Upper lobe of right lung (tissue), 1 donor: Measurements from ENCODE around the gene ASPA. TPM values are rescaled to one million over a fixed set of nuclear protein-coding genes. Genes with fewer than 3 reads are reported as not detected.

Experiments
- ATAC-seq: fragments of 200-7000 bp; cut with Tn5 transposase; one replicate; pipeline ENCODE4 v1.9.1; 2020; ENCODE audit warnings: mild to moderate bottlenecking, moderate library complexity
- DNase-seq: peaks from one replicate; pipeline ENCODE4 v3.0.0-alpha.2; 2020
- H3K27ac ChIP-seq: fragments of 200-600 bp; one replicate; pipeline ENCODE4 v1.8.0; 2022
- H3K27me3 ChIP-seq: fragments of 200-600 bp; one replicate; pipeline ENCODE4 v1.8.0; 2022; ENCODE audit warnings: mild to moderate bottlenecking
- H3K36me3 ChIP-seq: fragments of 200-600 bp; one replicate; pipeline ENCODE4 v1.8.0; 2022
- H3K4me1 ChIP-seq: fragments of 200-600 bp; one replicate; pipeline ENCODE4 v1.8.0; 2022
- H3K4me3 ChIP-seq: fragments of 200-600 bp; one replicate; pipeline ENCODE4 v1.8.0; 2022; ENCODE audit warnings: mild to moderate bottlenecking
- H3K9me3 ChIP-seq: fragments of 200-600 bp; one replicate; pipeline ENCODE4 v1.8.0; 2022
- intact Hi-C: fragments of 100-400 bp; cut with DNase I; formaldehyde crosslinking; loops from one replicate; pipeline ENCODE4 v1.11.0; 2022
- total RNA-seq: library from RNA; stranded (reverse); fragmentation: NEBNext Ultra II Directional; extraction: Animal tissue kit (Norgen Biotek cat#: 25700); gene quantifications from one replicate; pipeline ENCODE4 v1.2.1, GENCODE V29; 2021
- TF ChIP-seq, protein P1 (sequence below): fragments of 200-600 bp; IDR thresholded peaks from one replicate; pipeline ENCODE4 v1.8.0; 2022; ENCODE audit warnings: antibody characterized with exemption
- donor health status: DM: no; HTN: yes; CAD: no; lungs with severe emphysema.

The ASPA gene
- total RNA-seq, 1 donor from 2014 or later: 8.2 TPM

DNA sequence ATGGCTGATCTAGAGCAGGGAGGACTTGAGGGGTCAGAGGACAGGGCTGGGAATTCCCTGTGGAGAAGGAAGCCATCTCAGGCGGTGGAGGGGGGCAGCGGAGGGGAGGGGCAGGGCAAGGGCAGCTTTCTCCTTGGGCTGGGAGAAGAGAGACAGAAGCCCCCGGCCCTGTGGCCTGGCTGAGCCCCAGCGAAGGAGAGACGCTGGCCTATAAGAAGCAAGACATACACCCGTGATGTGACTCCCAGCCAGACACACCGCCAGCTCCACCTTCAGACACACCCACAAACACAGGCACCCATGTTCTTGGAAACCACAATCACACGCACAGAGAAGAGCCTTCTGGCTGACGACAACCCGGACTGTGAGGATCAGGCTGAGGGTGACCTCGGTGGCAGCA is 71.8 kb downstream of the ASPA start:
- DNase-seq (no peak), ATAC-seq (no peak)
- H3K9me3 ChIP-seq: no peaks in the 10 kb centered on the region
- intact Hi-C loops: no loop called here
- H3K4me1 ChIP-seq: no peaks in the 10 kb centered on the region
- TF ChIP-seq, protein P1, sequence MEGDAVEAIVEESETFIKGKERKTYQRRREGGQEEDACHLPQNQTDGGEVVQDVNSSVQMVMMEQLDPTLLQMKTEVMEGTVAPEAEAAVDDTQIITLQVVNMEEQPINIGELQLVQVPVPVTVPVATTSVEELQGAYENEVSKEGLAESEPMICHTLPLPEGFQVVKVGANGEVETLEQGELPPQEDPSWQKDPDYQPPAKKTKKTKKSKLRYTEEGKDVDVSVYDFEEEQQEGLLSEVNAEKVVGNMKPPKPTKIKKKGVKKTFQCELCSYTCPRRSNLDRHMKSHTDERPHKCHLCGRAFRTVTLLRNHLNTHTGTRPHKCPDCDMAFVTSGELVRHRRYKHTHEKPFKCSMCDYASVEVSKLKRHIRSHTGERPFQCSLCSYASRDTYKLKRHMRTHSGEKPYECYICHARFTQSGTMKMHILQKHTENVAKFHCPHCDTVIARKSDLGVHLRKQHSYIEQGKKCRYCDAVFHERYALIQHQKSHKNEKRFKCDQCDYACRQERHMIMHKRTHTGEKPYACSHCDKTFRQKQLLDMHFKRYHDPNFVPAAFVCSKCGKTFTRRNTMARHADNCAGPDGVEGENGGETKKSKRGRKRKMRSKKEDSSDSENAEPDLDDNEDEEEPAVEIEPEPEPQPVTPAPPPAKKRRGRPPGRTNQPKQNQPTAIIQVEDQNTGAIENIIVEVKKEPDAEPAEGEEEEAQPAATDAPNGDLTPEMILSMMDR: no peak
- H3K27ac ChIP-seq: no peak overlapping the region
- no peaks in the 10 kb centered on the region for H3K36me3 ChIP-seq
- no peak overlapping the region for H3K4me3 ChIP-seq
- no peaks in the 10 kb centered on the region for H3K27me3 ChIP-seq

DNA sequence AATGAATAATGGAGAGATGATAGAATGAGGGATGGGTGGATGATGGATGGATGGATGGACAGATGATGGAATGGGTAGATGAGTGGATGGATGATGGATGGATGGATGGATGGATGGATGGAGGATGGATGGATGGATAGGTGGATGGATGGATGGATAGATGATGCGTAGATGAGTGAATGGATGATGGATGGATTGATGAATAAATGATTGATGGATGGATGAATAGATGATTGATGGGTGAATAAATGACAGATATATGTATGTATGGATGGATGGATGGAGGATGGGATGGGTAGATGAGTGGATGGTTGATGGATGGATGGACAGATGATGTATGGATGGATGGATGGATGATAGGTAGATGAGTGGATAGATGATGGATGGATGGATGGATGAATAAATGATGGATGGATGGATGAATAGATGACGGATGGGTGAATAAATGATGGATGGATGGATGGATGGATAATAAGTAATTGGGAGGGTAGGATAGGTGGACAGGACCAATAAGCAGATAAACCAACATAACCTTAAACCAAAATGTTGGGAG is 73.9 kb downstream of the ASPA start:
- H3K4me3 ChIP-seq: no peak overlapping the region
- no peaks in the 10 kb centered on the region for H3K9me3 ChIP-seq
- H3K27ac ChIP-seq: no peak overlapping the region
- intact Hi-C loops: no loop called here
- ATAC-seq (no peak), DNase-seq (no peak)
- peaks cover 5% of the 10 kb centered on the region for H3K27me3 ChIP-seq
- TF ChIP-seq, protein P1: no peak
- H3K36me3 ChIP-seq: no peaks in the 10 kb centered on the region
- no peaks in the 10 kb centered on the region for H3K4me1 ChIP-seq

DNA sequence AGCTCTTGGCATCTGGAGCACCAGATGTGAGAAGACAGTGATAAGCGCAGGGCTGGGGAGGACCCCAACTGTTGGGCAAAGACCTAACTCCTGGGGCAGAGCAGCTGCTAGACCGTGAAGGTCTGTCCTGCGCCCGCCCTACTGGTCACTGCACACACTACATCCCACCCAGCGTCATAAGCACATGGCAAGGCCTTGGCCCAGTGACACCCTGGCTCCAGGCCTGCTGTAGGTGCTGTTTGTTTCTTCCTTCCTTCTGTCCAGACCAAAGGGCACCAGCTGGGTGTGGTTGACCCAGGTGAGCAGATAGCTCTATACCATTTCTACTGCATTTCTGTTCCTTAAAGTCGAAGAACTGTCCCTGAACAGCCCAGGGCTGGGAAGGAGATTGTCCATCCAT is 75.4 kb downstream of the ASPA start:
- ATAC-seq (no peak), DNase-seq (no peak)
- Histone ChIP-seq H3K36me3 (no peaks in the 10 kb centered on the region), H3K27ac (no peak overlapping the region), H3K4me1 (no peaks in the 10 kb centered on the region), H3K4me3 (no peak overlapping the region), H3K9me3 (no peaks in the 10 kb centered on the region), H3K27me3 (peaks cover 14% of the 10 kb centered on the region)
- TF ChIP-seq, protein P1: no peak
- intact Hi-C loops: no loop called here

DNA sequence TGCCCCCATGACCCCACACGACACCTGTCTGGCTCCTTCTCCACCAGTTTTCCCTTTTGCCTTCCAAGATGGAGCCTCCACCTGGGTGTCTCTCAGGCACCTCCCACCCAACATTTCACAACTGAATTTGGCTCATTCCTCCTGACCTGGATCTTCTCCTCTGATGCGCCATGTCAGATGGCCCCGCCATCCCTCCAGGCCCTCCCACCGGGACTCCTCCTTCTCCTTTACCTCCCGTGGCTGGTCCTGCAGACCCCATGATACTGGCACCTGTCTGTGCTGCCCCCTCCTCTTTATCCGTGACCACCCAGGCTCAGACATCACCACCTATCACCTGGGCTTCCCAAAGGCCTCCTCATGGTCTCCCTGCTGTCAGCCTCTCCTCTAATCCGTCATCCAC is 77.1 kb downstream of the ASPA start:
- no peak for DNase-seq
- Histone ChIP-seq H3K27ac (no peak overlapping the region), H3K27me3 (peaks cover 14% of the 10 kb centered on the region), H3K4me1 (no peaks in the 10 kb centered on the region), H3K9me3 (no peaks in the 10 kb centered on the region), H3K4me3 (no peak overlapping the region), H3K36me3 (no peaks in the 10 kb centered on the region)
- no peak for ATAC-seq
- TF ChIP-seq, protein P1: no peak
- intact Hi-C loops: no loop called here

Other genes starting within 250 kb of the ASPA start
- gene OR3A1, start 177.6 kb upstream of the ASPA start, total RNA-seq: not detected
- gene OR3A2, start 89.7 kb upstream of the ASPA start, total RNA-seq: not detected
- gene OR1E1, start 77.6 kb upstream of the ASPA start, total RNA-seq: not detected
- gene OR3A3, start 64.6 kb upstream of the ASPA start, total RNA-seq: not detected
- gene OR1E2, start 42.2 kb upstream of the ASPA start, total RNA-seq: not detected
- 0.75 TPM for gene SPATA22, start 4.2 kb upstream of the ASPA start, total RNA-seq
- gene TRPV3, start 81.8 kb downstream of the ASPA start, total RNA-seq: 0.26 TPM
- 2.9 TPM for gene TRPV1, start 133.4 kb downstream of the ASPA start, total RNA-seq
- gene SHPK, start 160.3 kb downstream of the ASPA start, total RNA-seq: 10.4 TPM
- gene CTNS, start 160.8 kb downstream of the ASPA start, total RNA-seq: 23.3 TPM
- gene TAX1BP3, start 192.6 kb downstream of the ASPA start, total RNA-seq: 108 TPM
- 28.6 TPM for gene EMC6, start 192.8 kb downstream of the ASPA start, total RNA-seq
- 1.6 TPM for gene P2RX5, start 220.2 kb downstream of the ASPA start, total RNA-seq
- gene HASPIN, start 247.9 kb downstream of the ASPA start, total RNA-seq: 0.41 TPM